K562 (cell line): ENCODE results near the gene PXDC1. TPM values are rescaled to one million over a fixed set of nuclear protein-coding genes. Genes with fewer than 3 reads are reported as not detected.
A peak's percentile ranks its signal among the peaks of the same experiment; 100 is the strongest.

Experiments used
- ATAC-seq: fragments of 200-7000 bp; cut with Tn5 transposase; 3 replicates; pipeline ENCODE4 v1.9.1; 2020; ENCODE audit warnings: moderate library complexity
- BruUV-seq: library from RNA; stranded (reverse); fragments of 400-500 nt; replicated peaks from 2 replicates; lab custom pipeline; 2021; lab: Mats Ljungman, UMichigan
- CTCF ChIA-PET: fragments of 300-600 bp; formaldehyde crosslinking; extraction: SDS; loops from one replicate; lab custom pipeline; 2021; ENCODE audit warnings: low intra/inter-chr PET ratio; lab: Yijun Ruan, JAX
- POLR2A ChIA-PET: fragments of 300-600, 350-650 bp; sonication (Branson Sonifier 250); formaldehyde crosslinking; extraction: SDS; loops from one replicate; lab custom pipeline; 2021; ENCODE audit warnings: antibody characterized with exemption, inconsistent platforms; lab: Yijun Ruan, JAX
- DNase-seq, 4 experiments: peaks; one replicate each; pipeline versions ENCODE4 v3.0.0 to v3.0.0-alpha.2; 2011 to 2018; ENCODE audit warnings: low spot score in 3 of 4, mixed read lengths in 3 of 4; ENCODE audit errors: extremely low read depth in 1 of 4
- FAIRE-seq: peaks from 2 replicates; lab custom pipeline; 2011; peaks lifted over from hg19 to GRCh38; lab: Jason Lieb, UNC
- H2AFZ ChIP-seq: 2 replicates; pipeline ENCODE4 v1.6.0; 2011; ENCODE audit warnings: low read depth, low read length, control low read depth, inconsistent platforms
- H3K27ac ChIP-seq: fragments of 200-600 bp; 3 replicates; pipeline ENCODE4 v1.8.0; 2011; ENCODE audit warnings: low read depth, mild to moderate bottlenecking, control low read depth, inconsistent platforms, low read length, moderate library complexity, mixed read lengths; ENCODE audit errors: extremely low read depth
- H3K27me3 ChIP-seq, 2 experiments: fragments of 300-600 bp in 1 of 2; 2 replicates in 1 of 2; 3 replicates in 1 of 2; pipeline versions ENCODE4 v1.6.0 to v1.8.0; 2011; ENCODE audit warnings: inconsistent platforms in 2 of 2, low read length in 2 of 2, mild to moderate bottlenecking in 1 of 2, mixed read lengths in 1 of 2, moderate library complexity in 1 of 2; ENCODE audit not compliant: control insufficient read depth in 2 of 2, insufficient read depth in 2 of 2
- H3K36me3 ChIP-seq: fragments of 300-600 bp; 3 replicates; pipeline ENCODE4 v1.8.0; 2011; ENCODE audit warnings: mild to moderate bottlenecking, low read length, inconsistent platforms; ENCODE audit not compliant: control insufficient read depth, insufficient read depth
- H3K4me1 ChIP-seq, 2 experiments: fragments of 200-600 bp in 1 of 2; replicated peaks in 1 of 2; 2 replicates in 1 of 2; 3 replicates in 1 of 2; pipeline versions ENCODE4 v1.5.1 to v1.8.0; 2011; ENCODE audit warnings: inconsistent platforms in 2 of 2, low read length in 2 of 2, mild to moderate bottlenecking in 1 of 2, mixed read lengths in 1 of 2, moderate library complexity in 1 of 2; ENCODE audit not compliant: control insufficient read depth in 2 of 2, insufficient read depth in 2 of 2
- H3K4me2 ChIP-seq: 2 replicates; pipeline ENCODE4 v1.6.1; 2011; ENCODE audit warnings: low read length, control low read depth, inconsistent platforms, mixed read lengths; ENCODE audit not compliant: insufficient read depth
- H3K4me3 ChIP-seq: fragments of 200-600 bp; sonication (generic), shearing (Covaris generic); 2 replicates; pipeline ENCODE4 v1.5.1; 2016; ENCODE audit warnings: control low read depth, inconsistent platforms
- H3K79me2 ChIP-seq: fragments of 200-600 bp; 3 replicates; pipeline ENCODE4 v1.8.0; 2011; ENCODE audit warnings: low read length, inconsistent platforms; ENCODE audit not compliant: control insufficient read depth, insufficient read depth
- H3K9ac ChIP-seq, 2 experiments: 2 replicates each; pipeline versions ENCODE4 v1.6.0 to v1.6.1; 2011; ENCODE audit warnings: low read depth in 2 of 2, low read length in 2 of 2, control low read depth in 1 of 2, inconsistent platforms in 1 of 2, mild to moderate bottlenecking in 1 of 2, mixed read lengths in 1 of 2; ENCODE audit not compliant: insufficient read depth in 1 of 2
- H3K9me1 ChIP-seq: one replicate; pipeline ENCODE4 v1.6.0; 2011; ENCODE audit warnings: inconsistent platforms, mild to moderate bottlenecking, low read length, moderate library complexity; ENCODE audit not compliant: control insufficient read depth, insufficient read depth
- H3K9me3 ChIP-seq: replicated peaks from 2 replicates; pipeline ENCODE4 v1.5.1; 2011; ENCODE audit warnings: low read depth, low read length, inconsistent platforms; ENCODE audit not compliant: control insufficient read depth, insufficient read depth
- H4K20me1 ChIP-seq: replicated peaks from 2 replicates; pipeline ENCODE4 v1.6.1; 2011; ENCODE audit warnings: low read length, inconsistent platforms, mixed read lengths; ENCODE audit not compliant: control insufficient read depth, insufficient read depth
- DNMT1 ChIP-seq: fragments of 450-650 bp; IDR thresholded peaks from 2 replicates; pipeline ENCODE4 v1.6.1; 2016; ENCODE audit warnings: antibody characterized with exemption, mild to moderate bottlenecking
- FOXJ3 ChIP-seq: sonication (generic); formaldehyde crosslinking; IDR thresholded peaks from 2 replicates; pipeline ENCODE4 v1.4.0; 2020; ENCODE audit warnings: mild to moderate bottlenecking, missing genetic modification reagents
- JUND ChIP-seq, 2 experiments: IDR thresholded peaks; 2 replicates in 1 of 2; 3 replicates in 1 of 2; pipeline ENCODE4 v1.6.1; 2011; ENCODE audit warnings: borderline replicate concordance in 2 of 2, low read depth in 2 of 2, low read length in 2 of 2, improper control_type of control experiment in 1 of 2, missing biosample characterization in 1 of 2, missing genetic modification characterization in 1 of 2, missing genetic modification reagents in 1 of 2
- NCOR1 ChIP-seq: fragments of 450-650 bp; IDR thresholded peaks from 2 replicates; pipeline ENCODE4 v1.6.1; 2016; ENCODE audit warnings: mild to moderate bottlenecking, moderate library complexity
- NFXL1 ChIP-seq: fragments of 450-650 bp; formaldehyde crosslinking; IDR thresholded peaks from 2 replicates; pipeline ENCODE4 v1.4.0; 2021; ENCODE audit warnings: mild to moderate bottlenecking
- ZNF253 ChIP-seq: fragments of 250-450 bp; sonication (Bioruptor Pico); conservative IDR thresholded peaks from 2 replicates; pipeline ENCODE4 v1.6.1; 2021; ENCODE audit warnings: mild to moderate bottlenecking
- ZNF384 ChIP-seq: IDR thresholded peaks from 2 replicates; pipeline ENCODE4 v1.6.1; 2012; ENCODE audit warnings: low read depth, low read length, improper control_type of control experiment
- ZNF445 ChIP-seq: fragments of 250-450 bp; sonication (Bioruptor Pico); IDR thresholded peaks from 2 replicates; pipeline ENCODE4 v1.4.0; 2020; ENCODE audit warnings: low read depth, mild to moderate bottlenecking, moderate library complexity
- ZNF75A ChIP-seq: fragments of 450-650 bp; formaldehyde crosslinking; IDR thresholded peaks from 2 replicates; pipeline ENCODE4 v1.4.0; 2020; ENCODE audit warnings: mild to moderate bottlenecking
- WGBS: fragments of 100-300 bp; shearing (Covaris generic); methylation state at CpG from one replicate; pipeline ENCODE4 v1.1.6; 2016; ENCODE audit warnings: low coverage, mixed read lengths; ENCODE audit not compliant: insufficient coverage; ENCODE audit errors: missing lambda C conversion rate; 5-methylcytosine and 5-hydroxymethylcytosine counted together
- in situ Hi-C: fragments of 300-500 bp; cut with MboI; formaldehyde crosslinking; loops from 4 replicates; pipeline ENCODE4 v1.15.0; 2018; ENCODE audit warnings: inconsistent platforms, mixed read lengths
- intact Hi-C: fragments of 100-400 bp; cut with micrococcal nuclease; formaldehyde crosslinking; loops from 2 replicates; pipeline ENCODE4 v1.14.2; 2022
- polyA plus RNA-seq, 8 experiments: library from polyadenylated mRNA; depleted of rRNA in 4 of 8; stranded (reverse) in 5 of 8; unstranded in 3 of 8; fragments of >200 nt; fragmentation: Nextera tagmentation in 2 of 8; fragmentation: Illumina TruSeq in 1 of 8; extraction: Ambion mirVana in 2 of 8; extraction: Trizol in 1 of 8; gene quantifications; 2 replicates each; pipeline versions ENCODE4 v1.2.1 to v1.2.3, GENCODE V29; 2011 to 2014; ENCODE audit warnings: inconsistent platforms in 1 of 8, missing spikeins in 1 of 8
- total RNA-seq, 7 experiments: library from RNA; depleted of rRNA in 6 of 7; stranded (reverse); fragments of >200 nt in 6 of 7; fragmentation: Illumina TruSeq in 2 of 7; extraction: Trizol in 2 of 7; gene quantifications; 2 replicates each; pipeline versions ENCODE4 v1.2.1 to v1.2.3, GENCODE V29; 2011 to 2021; ENCODE audit warnings: low replicate concordance in 1 of 7
- TF ChIP-seq, protein P1 (sequence below): fragments of 250-450 bp; sonication (Bioruptor Pico); IDR thresholded peaks from 2 replicates; pipeline ENCODE4 v1.5.1; 2021; ENCODE audit warnings: mild to moderate bottlenecking
- TF ChIP-seq, protein P2 (sequence below): conservative IDR thresholded peaks from 2 replicates; pipeline ENCODE4 v1.6.1; 2011; ENCODE audit warnings: low read depth, mild to moderate bottlenecking, low read length; ENCODE audit not compliant: control insufficient read depth
- TF ChIP-seq, protein P3 (sequence below): fragments of 450-650 bp; IDR thresholded peaks from 2 replicates; pipeline ENCODE4 v1.6.1; 2017; ENCODE audit warnings: antibody characterized with exemption, mild to moderate bottlenecking
- TF ChIP-seq, protein P4 (sequence below): sonication (generic); formaldehyde crosslinking; IDR thresholded peaks from 2 replicates; pipeline ENCODE4 v1.8.1; 2023; ENCODE audit warnings: mild to moderate bottlenecking, missing genetic modification reagents

Gene PXDC1
- total and polyA plus RNA-seq, 9 of the 15 experiments (the other 6 are each of a cell fraction or from before 2014, with no cell fraction given): 0.09 to 0.33 (median 0.16) TPM; not detected in 5

DNA sequence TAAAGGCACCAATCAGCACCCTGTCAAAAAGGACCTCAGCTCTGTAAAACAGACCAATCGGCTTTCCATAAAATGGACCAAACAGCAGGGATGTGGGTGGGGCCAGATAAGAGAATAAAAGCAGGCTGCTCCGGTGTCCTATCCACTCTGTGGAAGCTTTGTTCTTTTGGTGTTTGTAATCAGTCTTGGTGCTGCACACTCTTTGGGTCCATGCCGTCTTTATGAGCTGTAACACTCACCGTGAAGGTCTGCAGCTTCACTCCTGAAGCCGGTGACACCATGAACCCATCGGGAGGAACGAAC lies 7.3 kb upstream of the PXDC1 start:
- intact Hi-C loops (no loop called here), in situ Hi-C loops (no loop called here)
- Histone ChIP-seq H3K36me3 (no peaks in the 10 kb centered on the region), H3K4me2 (peak overlapping the region; percentile 17; the same call in 1 of the 2 replicates), H3K4me3 (no peak overlapping the region), H2AFZ (peak overlapping the region; percentile 44; the same call in 1 of the 2 replicates), H3K27me3 (peaks cover 16 to 33% of the 10 kb centered on the region in 2 experiments; a peak in 4 of 5 replicates), H3K9ac (no peak overlapping the region), H3K9me1 (no peaks in the 10 kb centered on the region), H3K27ac (no peak overlapping the region), H3K79me2 (no peaks in the 10 kb centered on the region), H3K9me3 (no peaks in the 10 kb centered on the region), H3K4me1 (peaks cover 0 to 11% of the 10 kb centered on the region in 2 experiments; a peak in 2 of 5 replicates), H4K20me1 (no peaks in the 10 kb centered on the region)
- WGBS: 11% methylated on average over 7 of the region's 7 CpGs
- POLR2A ChIA-PET: interaction anchor here (0.6 to 1.2 kb wide), 3 partner anchors 9 to 806 kb away, joined by 3 to 6 read pairs (median 3); no protein-coding TSS in a partner anchor
- DNase-seq: no peak
- BruUV-seq: no TSS peak
- CTCF ChIA-PET: no interaction called here
- ATAC-seq: no peak
- FAIRE-seq: no peak
- TF ChIP-seq NCOR1: no peak
- TF ChIP-seq, protein P1, sequence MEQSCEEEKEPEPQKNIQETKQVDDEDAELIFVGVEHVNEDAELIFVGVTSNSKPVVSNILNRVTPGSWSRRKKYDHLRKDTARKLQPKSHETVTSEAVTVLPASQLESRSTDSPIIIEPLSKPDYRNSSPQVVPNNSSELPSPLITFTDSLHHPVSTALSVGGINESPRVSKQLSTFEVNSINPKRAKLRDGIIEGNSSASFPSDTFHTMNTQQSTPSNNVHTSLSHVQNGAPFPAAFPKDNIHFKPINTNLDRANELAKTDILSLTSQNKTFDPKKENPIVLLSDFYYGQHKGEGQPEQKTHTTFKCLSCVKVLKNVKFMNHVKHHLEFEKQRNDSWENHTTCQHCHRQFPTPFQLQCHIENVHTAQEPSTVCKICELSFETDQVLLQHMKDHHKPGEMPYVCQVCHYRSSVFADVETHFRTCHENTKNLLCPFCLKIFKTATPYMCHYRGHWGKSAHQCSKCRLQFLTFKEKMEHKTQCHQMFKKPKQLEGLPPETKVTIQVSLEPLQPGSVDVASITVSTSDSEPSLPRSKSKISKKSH (CRISPR knock-in tag): no peak
- no peak for TF ChIP-seq DNMT1
- TF ChIP-seq NFXL1 (CRISPR knock-in tag): no peak
- TF ChIP-seq, protein P2, sequence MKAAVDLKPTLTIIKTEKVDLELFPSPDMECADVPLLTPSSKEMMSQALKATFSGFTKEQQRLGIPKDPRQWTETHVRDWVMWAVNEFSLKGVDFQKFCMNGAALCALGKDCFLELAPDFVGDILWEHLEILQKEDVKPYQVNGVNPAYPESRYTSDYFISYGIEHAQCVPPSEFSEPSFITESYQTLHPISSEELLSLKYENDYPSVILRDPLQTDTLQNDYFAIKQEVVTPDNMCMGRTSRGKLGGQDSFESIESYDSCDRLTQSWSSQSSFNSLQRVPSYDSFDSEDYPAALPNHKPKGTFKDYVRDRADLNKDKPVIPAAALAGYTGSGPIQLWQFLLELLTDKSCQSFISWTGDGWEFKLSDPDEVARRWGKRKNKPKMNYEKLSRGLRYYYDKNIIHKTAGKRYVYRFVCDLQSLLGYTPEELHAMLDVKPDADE: no peak
- no peak for TF ChIP-seq ZNF445
- no peak for TF ChIP-seq ZNF75A
- TF ChIP-seq, protein P3, sequence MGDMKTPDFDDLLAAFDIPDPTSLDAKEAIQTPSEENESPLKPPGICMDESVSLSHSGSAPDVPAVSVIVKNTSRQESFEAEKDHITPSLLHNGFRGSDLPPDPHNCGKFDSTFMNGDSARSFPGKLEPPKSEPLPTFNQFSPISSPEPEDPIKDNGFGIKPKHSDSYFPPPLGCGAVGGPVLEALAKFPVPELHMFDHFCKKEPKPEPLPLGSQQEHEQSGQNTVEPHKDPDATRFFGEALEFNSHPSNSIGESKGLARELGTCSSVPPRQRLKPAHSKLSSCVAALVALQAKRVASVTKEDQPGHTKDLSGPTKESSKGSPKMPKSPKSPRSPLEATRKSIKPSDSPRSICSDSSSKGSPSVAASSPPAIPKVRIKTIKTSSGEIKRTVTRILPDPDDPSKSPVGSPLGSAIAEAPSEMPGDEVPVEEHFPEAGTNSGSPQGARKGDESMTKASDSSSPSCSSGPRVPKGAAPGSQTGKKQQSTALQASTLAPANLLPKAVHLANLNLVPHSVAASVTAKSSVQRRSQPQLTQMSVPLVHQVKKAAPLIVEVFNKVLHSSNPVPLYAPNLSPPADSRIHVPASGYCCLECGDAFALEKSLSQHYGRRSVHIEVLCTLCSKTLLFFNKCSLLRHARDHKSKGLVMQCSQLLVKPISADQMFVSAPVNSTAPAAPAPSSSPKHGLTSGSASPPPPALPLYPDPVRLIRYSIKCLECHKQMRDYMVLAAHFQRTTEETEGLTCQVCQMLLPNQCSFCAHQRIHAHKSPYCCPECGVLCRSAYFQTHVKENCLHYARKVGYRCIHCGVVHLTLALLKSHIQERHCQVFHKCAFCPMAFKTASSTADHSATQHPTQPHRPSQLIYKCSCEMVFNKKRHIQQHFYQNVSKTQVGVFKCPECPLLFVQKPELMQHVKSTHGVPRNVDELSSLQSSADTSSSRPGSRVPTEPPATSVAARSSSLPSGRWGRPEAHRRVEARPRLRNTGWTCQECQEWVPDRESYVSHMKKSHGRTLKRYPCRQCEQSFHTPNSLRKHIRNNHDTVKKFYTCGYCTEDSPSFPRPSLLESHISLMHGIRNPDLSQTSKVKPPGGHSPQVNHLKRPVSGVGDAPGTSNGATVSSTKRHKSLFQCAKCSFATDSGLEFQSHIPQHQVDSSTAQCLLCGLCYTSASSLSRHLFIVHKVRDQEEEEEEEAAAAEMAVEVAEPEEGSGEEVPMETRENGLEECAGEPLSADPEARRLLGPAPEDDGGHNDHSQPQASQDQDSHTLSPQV: no peak
- TF ChIP-seq JUND (IDR thresholded peaks at IDR 0.05; ENCODE audit: borderline replicate concordance, low read depth, low read length): no peak
- TF ChIP-seq JUND (tag; IDR thresholded peaks at IDR 0.05; ENCODE audit: borderline replicate concordance, low read depth, low read length): no peak
- TF ChIP-seq FOXJ3 (CRISPR knock-in tag): no peak
- TF ChIP-seq, protein P4, sequence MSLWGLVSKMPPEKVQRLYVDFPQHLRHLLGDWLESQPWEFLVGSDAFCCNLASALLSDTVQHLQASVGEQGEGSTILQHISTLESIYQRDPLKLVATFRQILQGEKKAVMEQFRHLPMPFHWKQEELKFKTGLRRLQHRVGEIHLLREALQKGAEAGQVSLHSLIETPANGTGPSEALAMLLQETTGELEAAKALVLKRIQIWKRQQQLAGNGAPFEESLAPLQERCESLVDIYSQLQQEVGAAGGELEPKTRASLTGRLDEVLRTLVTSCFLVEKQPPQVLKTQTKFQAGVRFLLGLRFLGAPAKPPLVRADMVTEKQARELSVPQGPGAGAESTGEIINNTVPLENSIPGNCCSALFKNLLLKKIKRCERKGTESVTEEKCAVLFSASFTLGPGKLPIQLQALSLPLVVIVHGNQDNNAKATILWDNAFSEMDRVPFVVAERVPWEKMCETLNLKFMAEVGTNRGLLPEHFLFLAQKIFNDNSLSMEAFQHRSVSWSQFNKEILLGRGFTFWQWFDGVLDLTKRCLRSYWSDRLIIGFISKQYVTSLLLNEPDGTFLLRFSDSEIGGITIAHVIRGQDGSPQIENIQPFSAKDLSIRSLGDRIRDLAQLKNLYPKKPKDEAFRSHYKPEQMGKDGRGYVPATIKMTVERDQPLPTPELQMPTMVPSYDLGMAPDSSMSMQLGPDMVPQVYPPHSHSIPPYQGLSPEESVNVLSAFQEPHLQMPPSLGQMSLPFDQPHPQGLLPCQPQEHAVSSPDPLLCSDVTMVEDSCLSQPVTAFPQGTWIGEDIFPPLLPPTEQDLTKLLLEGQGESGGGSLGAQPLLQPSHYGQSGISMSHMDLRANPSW (CRISPR knock-in tag): no peak
- TF ChIP-seq ZNF253 (CRISPR knock-in tag): no peak
- no peak for TF ChIP-seq ZNF384
